ENCODE measurements around the gene SCFD2.

SCFD2 gene

GRCh38 chr4:53076374-53076958 lies 289.4 kb downstream of the SCFD2 start:
- in situ Hi-C loops (cut with MboI; ENCODE audit: low sequenced_read_pairs, unreplicated experiment): no loop called here
- DNase-seq (ENCODE audit: low spot score): no peak
- TF ChIP-seq CTCF (IDR thresholded peaks at IDR 0.05; ENCODE audit: borderline replicate concordance, control extremely low read depth, extremely low read depth, insufficient read depth, missing control alignments): no peak

GRCh38 chr4:53075162-53075785 lies 290.6 kb downstream of the SCFD2 start:
- DNase-seq (ENCODE audit: low spot score): no peak
- in situ Hi-C loops (cut with MboI; ENCODE audit: low sequenced_read_pairs, unreplicated experiment): no loop called here
- no peak for TF ChIP-seq CTCF (IDR thresholded peaks at IDR 0.05; ENCODE audit: borderline replicate concordance, control extremely low read depth, extremely low read depth, insufficient read depth, missing control alignments)

GRCh38 chr4:53068755-53069330 lies 297.0 kb downstream of the SCFD2 start:
- in situ Hi-C loops (cut with MboI; ENCODE audit: low sequenced_read_pairs, unreplicated experiment): no loop called here
- no peak for TF ChIP-seq CTCF (IDR thresholded peaks at IDR 0.05; ENCODE audit: borderline replicate concordance, control extremely low read depth, extremely low read depth, insufficient read depth, missing control alignments)

GRCh38 chr4:53067125-53067802 lies 298.6 kb downstream of the SCFD2 start:
- in situ Hi-C loops (cut with MboI; ENCODE audit: low sequenced_read_pairs, unreplicated experiment): no loop called here
- no peak for TF ChIP-seq CTCF (IDR thresholded peaks at IDR 0.05; ENCODE audit: borderline replicate concordance, control extremely low read depth, extremely low read depth, insufficient read depth, missing control alignments)
- no peak for DNase-seq (ENCODE audit: low spot score)

More at GRCh38 chr4:53068755-53069330, 297.0 kb downstream of the SCFD2 start:
- DNase-seq (ENCODE audit: low spot score): no peak

GRCh38 chr4:53066155-53066554 lies 299.7 kb downstream of the SCFD2 start:
- DNase-seq (ENCODE audit: low spot score): no peak
- in situ Hi-C loops (cut with MboI; ENCODE audit: low sequenced_read_pairs, unreplicated experiment): no loop called here
- no peak for TF ChIP-seq CTCF (IDR thresholded peaks at IDR 0.05; ENCODE audit: borderline replicate concordance, control extremely low read depth, extremely low read depth, insufficient read depth, missing control alignments)

- in situ Hi-C loops (cut with MboI; ENCODE audit: low sequenced_read_pairs, unreplicated experiment): no loop called here
- DNase-seq (ENCODE audit: low spot score): no peak
- no peak for TF ChIP-seq CTCF (IDR thresholded peaks at IDR 0.05; ENCODE audit: borderline replicate concordance, control extremely low read depth, extremely low read depth, insufficient read depth, missing control alignments)
These were observed 301.3 kb downstream of the SCFD2 start for GRCh38 chr4:53064609-53065008.
